GM19043 (cell line): ENCODE data around the gene BDKRB2.

Source experiments
- ATAC-seq: cut with Tn5 transposase; IDR thresholded peaks from one replicate; pipeline ENCODE4 v1.9.1; 2021; ENCODE audit warnings: low read depth; ENCODE audit not compliant: unreplicated experiment

Gene BDKRB2

GRCh38 chr14:96204151-96205058 is at the start of gene BDKRB2:
Gene BDKRB2 (plus strand): TSS chr14:96204839. CDS start chr14:96237108, 32,269 bp downstream.
- ATAC-seq, result no peak

- ATAC-seq, result no peak
Observed at GRCh38 chr14:96154900-96155299, 49.7 kb upstream of the BDKRB2 start.

DNA sequence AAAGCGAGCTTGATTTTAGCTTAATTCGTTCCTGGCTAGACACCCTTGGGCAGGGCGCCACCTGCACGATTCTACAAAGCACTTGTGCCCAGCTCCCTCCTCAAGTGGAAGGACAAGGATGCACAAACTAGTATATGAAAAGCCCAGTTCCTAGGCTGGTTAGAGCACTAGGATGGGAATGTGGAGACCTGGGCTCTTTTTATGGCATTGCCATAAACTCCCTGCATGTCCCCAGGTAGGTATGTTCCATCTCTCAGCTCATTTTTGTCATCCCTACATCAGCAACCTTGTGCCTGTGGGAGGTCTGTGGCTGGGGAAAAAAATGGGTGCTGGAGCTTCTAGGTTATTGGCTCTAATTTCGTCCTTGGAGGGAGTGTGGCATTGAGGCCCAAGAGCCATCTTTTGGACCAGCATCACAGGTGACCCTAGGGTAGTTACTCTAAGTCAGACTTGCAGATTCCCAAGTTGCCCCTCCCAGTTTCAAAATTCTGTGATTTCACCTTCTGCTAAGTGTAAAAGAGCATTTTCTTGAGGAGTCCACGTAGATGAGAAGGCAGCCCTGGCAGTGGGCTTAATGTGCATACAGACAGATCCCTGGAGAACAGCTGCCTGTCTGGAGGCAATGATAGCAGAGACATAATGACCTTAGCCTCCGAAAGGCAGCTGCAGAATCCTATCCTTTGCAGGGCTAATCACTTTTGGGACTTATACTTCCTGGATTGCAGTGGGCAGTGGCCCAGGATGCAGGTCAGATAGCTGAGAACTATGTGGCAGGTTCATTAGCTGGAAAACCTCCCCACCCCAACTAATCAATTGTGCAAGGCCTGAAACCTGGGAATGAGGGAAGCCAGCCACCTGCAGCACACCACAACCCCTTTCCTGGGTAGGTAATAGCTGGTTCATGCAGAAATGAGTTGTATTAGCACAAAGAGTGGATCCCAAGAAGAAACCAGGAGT is 47.6 kb upstream of the BDKRB2 start:
- no peak for ATAC-seq

DNA sequence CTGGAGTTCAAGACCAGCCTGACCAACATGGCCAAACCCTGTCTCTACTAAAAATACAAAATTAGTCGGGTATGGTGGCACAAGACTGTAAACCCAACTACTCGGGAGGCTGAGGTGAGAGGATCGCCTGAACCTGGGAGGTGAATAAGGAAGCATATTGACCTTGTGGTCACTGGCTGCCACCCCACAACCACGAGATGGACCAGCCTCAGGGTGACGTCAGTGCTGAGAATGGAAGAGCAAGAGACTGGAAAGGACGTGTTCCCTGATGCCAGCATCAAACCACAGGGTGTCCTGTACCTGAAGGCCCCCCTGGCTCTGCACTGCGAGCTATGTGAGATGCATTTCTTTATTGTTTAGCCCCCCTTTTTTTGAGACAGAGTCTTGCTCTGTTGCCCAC is 45.9 kb upstream of the BDKRB2 start:
- no peak for ATAC-seq

- ATAC-seq, result no peak
Observed at GRCh38 chr14:96160076-96160912, 44.3 kb upstream of the BDKRB2 start.

GRCh38 chr14:96160913-96161310 is 43.7 kb upstream of the BDKRB2 start:
- ATAC-seq, result no peak

DNA sequence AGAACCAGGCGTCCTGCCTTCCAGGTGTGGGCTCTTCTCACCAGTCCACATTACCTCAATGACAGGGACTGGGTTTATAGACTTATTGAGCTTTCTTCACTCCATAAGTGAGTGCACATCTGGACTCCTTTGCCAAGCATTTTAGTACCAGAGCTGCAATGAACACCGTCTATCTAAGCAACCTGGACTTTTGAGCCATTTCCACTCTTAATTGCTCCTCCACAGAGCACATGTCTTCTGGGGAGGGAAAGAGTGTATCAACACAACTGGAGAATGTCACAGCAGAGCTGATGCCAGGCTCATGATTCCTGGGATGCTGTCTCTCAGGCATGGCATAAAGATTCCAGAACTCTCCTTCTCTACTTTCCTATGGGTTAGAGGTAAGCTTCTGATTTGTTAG is 43.0 kb upstream of the BDKRB2 start:
- ATAC-seq, result no peak

- no peak for ATAC-seq
Observed at GRCh38 chr14:96162265-96162664, 42.4 kb upstream of the BDKRB2 start.

DNA sequence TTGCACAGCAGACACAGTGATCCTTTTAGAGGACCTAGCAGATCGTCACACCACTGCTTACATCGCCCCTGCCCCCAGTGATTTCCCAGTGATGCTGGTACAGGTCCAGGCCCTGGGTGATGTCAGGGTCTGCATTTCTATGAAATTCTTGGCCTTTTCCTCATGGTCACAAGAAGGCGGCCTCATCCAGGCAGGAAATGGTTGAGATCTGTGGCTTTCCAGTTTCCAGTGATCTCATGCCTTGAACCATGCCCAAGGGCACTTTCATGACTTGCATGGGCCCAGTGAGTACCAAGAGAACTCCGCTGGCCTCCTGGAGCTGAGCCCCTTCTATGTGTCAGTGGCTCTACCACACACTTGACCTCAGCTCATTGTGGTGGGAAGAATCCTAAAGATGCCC is 41.9 kb upstream of the BDKRB2 start:
- ATAC-seq, result no peak

DNA sequence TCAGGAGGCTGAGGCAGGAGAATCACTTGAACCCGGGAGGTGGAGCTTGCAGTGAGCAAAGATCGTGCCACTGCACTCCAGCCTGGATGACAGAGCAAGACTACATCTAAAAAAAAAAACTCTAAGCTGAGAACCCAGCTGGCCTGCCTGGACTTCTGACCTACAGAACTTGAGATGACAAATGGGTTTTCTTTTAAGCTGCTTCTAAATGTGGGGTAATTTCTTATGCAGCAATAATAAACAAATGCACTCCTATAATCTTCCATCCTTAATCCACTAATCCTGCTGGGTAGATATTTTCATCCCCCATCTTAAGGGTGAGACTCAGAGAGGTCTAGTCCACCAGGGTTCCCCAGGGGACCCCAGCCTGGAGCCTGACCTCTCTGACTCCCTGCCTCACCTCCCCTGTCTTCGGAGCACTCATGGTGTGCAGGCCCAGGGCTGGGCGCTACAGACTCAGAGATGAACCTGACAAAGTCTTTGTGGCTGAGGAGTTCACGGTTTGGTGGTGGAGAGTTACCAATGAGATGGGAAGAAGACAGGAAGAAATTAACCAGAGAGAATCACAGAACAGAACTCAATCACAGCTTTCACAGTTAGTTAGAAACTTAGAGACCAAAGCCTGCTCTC is 39.7 kb upstream of the BDKRB2 start:
- ATAC-seq, result no peak

DNA sequence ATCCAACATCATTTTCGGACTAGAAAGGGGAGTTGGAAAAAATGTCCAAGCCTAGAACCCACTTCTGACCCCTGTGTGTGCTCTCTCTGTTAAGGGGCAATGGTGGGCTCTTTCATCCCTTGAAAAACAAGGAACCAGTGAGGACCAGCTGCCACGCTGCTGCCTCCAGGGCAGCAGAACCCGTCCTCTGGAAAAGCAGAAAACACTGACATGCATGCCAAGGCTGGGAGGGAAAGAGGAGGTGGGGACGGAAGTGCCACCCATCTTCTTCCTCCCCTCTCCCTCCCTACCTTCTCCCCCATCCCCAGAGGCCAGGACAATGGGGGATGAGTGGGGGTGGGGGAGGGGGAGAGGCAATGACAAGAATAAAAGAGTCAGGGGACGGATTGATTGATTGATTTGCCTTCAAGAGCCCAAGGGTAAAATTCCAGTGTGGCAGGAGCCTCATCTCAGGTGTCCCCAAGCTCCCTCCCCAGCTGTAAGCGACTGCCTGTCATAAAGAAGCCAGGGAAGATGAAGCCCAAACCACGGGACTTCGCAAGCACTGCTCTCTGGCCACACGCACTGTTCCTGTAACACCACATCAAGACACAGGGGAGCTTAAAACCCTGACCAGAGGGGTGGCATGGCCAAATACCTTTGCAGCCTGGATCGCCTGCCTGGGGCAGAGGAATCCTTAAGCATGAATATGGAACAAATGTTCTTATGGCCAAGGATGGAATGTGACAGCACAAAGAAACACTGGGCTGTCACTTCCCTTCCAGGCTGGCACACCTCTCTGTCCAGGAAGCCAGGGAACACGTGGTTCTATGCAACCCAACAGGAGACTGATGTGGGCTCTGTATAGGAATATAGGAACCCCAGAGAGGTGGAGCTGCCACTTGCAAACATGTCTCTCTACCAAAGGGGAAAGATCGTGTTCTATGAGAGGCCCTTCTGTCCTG is 38.9 kb upstream of the BDKRB2 start:
- no peak for ATAC-seq

DNA sequence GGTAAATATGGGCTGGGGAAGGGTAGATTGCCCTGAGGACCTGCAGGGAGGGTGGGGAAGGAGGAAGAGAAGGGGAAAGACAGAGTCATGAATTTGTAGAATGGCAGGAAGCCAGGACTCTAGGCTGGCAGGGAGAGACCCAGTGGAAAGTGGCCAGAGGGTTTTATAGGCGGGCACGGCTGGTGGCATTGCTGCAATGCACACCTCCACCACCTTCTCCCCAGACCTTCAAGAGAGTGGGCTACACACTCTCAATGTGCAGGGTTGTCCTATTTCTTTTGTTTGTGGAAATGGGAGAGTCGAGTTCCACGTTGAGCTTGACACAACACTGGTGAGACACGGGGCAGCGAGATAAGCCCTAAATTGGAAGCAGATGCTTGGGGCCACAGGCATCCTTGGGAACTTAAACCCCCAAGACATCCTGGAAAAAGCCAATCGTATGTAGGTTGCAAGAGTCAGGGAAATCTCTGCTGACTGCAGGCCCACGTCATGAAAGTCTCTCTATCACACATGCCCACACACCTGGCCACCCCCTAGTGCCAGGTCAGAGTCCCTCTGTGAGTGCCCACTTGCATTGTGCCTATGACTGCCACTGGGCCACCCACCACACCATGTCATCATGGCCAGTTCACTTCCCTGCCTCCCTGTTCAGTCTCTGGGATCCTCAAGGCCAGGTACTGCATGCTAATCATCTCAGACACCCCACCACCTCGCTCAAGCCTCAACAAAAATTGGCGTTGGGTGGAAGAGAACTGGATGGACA is 38.0 kb upstream of the BDKRB2 start:
- no peak for ATAC-seq

- no peak for ATAC-seq
Observed at GRCh38 chr14:96167224-96168148, 37.2 kb upstream of the BDKRB2 start.

DNA sequence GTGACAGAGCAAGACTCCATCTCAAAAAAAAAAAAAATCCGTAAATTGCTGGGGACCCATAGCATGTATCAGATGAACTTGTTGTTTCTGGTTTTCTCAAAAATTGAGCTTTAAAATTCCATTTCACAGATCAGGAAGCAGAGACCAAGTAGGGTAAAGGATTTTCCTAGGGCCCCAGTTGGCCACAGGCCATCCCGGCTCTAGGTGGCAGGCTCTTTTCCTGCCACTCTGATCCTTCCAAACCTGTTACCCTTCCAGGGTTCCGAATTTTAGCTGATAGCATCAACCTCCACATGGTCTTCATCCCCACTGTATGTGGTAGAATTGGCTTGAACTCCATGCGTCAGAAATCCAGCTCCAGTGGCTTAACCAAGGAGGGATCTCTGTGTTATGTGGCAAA is 36.1 kb upstream of the BDKRB2 start:
- ATAC-seq, result no peak

DNA sequence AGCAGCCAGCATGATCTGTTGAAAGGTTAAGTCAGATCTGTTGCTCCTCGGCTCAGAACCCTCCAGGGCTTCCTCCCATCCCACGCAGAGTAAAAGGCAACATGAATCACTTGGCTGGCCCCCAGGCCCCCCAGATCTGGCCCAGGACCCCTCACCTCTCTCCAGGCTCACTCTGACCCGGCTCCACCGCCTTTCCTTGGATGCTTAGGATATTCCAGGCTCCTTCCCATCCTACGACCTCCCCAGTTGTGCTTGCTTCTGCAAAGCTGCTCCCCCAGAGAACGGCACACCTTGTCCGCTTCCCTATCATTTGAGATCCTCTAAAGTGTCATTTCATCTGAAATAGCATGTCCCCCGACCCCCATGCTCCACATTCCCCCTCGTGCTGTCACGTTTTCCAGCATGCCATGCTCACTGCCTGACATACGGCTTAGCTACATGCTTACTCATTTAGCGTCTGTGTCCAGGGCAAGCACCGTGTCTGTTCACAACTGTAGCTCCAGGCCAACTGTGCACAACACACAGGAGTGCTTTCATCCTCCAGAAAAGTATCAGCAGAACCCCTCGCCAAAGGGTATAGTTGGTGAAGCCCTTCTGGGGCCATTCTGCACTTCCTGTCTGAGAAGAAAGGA is 33.6 kb upstream of the BDKRB2 start:
- no peak for ATAC-seq

DNA sequence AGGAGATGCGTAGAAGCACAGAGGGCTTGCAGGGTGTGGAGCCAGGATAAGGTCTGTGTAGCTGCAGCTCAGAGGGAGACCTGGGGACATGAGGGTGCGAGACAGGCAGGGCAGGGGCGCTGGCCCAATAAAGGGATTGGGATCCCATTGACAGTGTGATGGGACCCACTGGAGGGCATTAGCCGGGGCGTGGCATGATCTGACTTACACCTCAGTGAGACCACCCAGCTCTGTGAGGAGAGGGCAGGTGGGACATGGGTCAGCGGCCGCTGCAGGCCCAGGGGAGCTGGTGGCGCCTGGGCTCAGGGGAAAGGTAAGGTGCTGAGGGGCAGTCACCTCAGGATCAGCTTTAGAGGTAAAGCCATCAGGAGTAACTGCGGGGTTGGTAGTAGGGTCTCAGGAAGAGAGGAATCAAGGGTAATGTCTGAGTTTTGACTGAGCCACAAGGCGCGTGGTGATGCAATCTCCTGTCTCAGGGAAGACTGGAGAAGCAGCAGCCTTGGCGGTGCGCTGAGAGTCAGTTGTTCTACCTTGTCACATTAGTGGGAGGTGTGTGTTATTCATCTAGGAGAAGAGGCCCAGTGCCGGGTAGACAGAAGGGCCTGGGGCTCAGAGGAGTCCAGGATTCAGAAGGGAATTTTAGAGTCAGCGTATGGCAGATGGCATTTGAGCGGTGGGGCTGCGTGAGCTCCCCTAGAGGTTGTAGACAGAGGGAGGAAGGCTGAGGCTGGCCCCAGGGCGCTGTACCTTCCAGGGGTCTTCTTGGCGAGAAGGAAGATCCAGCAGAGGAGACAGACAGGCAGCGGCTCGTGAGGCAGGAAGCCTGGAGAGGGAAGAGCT is 30.8 kb upstream of the BDKRB2 start:
- ATAC-seq, result no peak
